RWPE2 (cell line): ENCODE results near the gene SLC44A3.

ENCODE experiments used
- ATAC-seq: fragments of 200-7000 bp; cut with Tn5 transposase; 3 replicates; pipeline ENCODE4 v1.9.1; 2021; ENCODE audit warnings: low read depth
- DNase-seq: peaks from one replicate; pipeline ENCODE4 v3.0.0-alpha.2; 2020; ENCODE audit warnings: low spot score
- H3K27ac ChIP-seq: fragments of 450-650 bp; 2 replicates; pipeline ENCODE4 v1.5.1; 2017; ENCODE audit warnings: mild to moderate bottlenecking; ENCODE audit not compliant: poor library complexity, severe bottlenecking
- H3K27me3 ChIP-seq: fragments of 250-450 bp; sonication (Bioruptor Pico); 2 replicates; pipeline ENCODE4 v1.5.1; 2021; ENCODE audit warnings: mild to moderate bottlenecking, moderate library complexity; ENCODE audit not compliant: insufficient read depth, poor library complexity, severe bottlenecking
- H3K36me3 ChIP-seq: fragments of 250-450 bp; sonication (Bioruptor Pico); 2 replicates; pipeline ENCODE4 v1.5.1; 2020; ENCODE audit warnings: low read depth, mild to moderate bottlenecking, moderate library complexity
- H3K4me1 ChIP-seq: fragments of 250-450 bp; sonication (Bioruptor Pico); 2 replicates; pipeline ENCODE4 v1.5.1; 2021; ENCODE audit warnings: mild to moderate bottlenecking, moderate library complexity; ENCODE audit not compliant: insufficient read depth, poor library complexity, severe bottlenecking
- H3K4me3 ChIP-seq: fragments of 250-450 bp; sonication (Bioruptor Pico); 2 replicates; pipeline ENCODE4 v1.5.1; 2021; ENCODE audit warnings: mild to moderate bottlenecking, moderate library complexity; ENCODE audit not compliant: severe bottlenecking
- H3K9me3 ChIP-seq: fragments of 250-450 bp; sonication (Bioruptor Pico); 2 replicates; pipeline ENCODE4 v1.5.1; 2021; ENCODE audit warnings: mild to moderate bottlenecking, moderate library complexity; ENCODE audit not compliant: severe bottlenecking
- CTCF ChIP-seq: fragments of 450-650 bp; IDR thresholded peaks from one replicate; pipeline ENCODE4 v1.5.1; 2017; ENCODE audit warnings: mild to moderate bottlenecking, moderate library complexity; ENCODE audit not compliant: poor library complexity, severe bottlenecking

SLC44A3 gene

GRCh38 chr1:94776474-94776873, 43.7 kb upstream of the SLC44A3 start:
- Histone ChIP-seq H3K4me1 (no peaks in the 10 kb centered on the region), H3K27me3 (no peaks in the 10 kb centered on the region), H3K36me3 (no peaks in the 10 kb centered on the region), H3K9me3 (no peaks in the 10 kb centered on the region), H3K4me3 (no peak overlapping the region), H3K27ac (no peak overlapping the region)
- ATAC-seq (no peak), DNase-seq (no peak)
- no peak for TF ChIP-seq CTCF

GRCh38 chr1:94777281-94777680, 42.9 kb upstream of the SLC44A3 start:
- Histone ChIP-seq H3K27ac (no peak overlapping the region), H3K27me3 (no peaks in the 10 kb centered on the region), H3K4me1 (no peaks in the 10 kb centered on the region), H3K9me3 (no peaks in the 10 kb centered on the region), H3K36me3 (no peaks in the 10 kb centered on the region), H3K4me3 (no peak overlapping the region)
- DNase-seq, result no peak
- no peak for TF ChIP-seq CTCF
- ATAC-seq, result no peak

GRCh38 chr1:94778808-94779207, 41.3 kb upstream of the SLC44A3 start:
- H3K27me3 ChIP-seq, result no peaks in the 10 kb centered on the region
- no peak for TF ChIP-seq CTCF
- H3K4me1 ChIP-seq, result no peaks in the 10 kb centered on the region
- no peak overlapping the region for H3K4me3 ChIP-seq
- H3K9me3 ChIP-seq, result no peaks in the 10 kb centered on the region
- ATAC-seq (no peak), DNase-seq (no peak)
- no peak overlapping the region for H3K27ac ChIP-seq
- H3K36me3 ChIP-seq, result no peaks in the 10 kb centered on the region

GRCh38 chr1:94783342-94784189, 36.6 kb upstream of the SLC44A3 start:
- Histone ChIP-seq H3K36me3 (no peaks in the 10 kb centered on the region), H3K9me3 (no peaks in the 10 kb centered on the region), H3K27ac (no peak overlapping the region), H3K4me3 (no peak overlapping the region), H3K27me3 (no peaks in the 10 kb centered on the region), H3K4me1 (no peaks in the 10 kb centered on the region)
- TF ChIP-seq CTCF, result no peak
- ATAC-seq (peak; percentile 60), DNase-seq (no peak)

GRCh38 chr1:94784190-94784515, 36.0 kb upstream of the SLC44A3 start:
- ATAC-seq (no peak), DNase-seq (no peak)
- no peaks in the 10 kb centered on the region for H3K9me3 ChIP-seq
- H3K4me1 ChIP-seq, result no peaks in the 10 kb centered on the region
- no peaks in the 10 kb centered on the region for H3K27me3 ChIP-seq
- H3K4me3 ChIP-seq, result no peak overlapping the region
- no peak overlapping the region for H3K27ac ChIP-seq
- no peaks in the 10 kb centered on the region for H3K36me3 ChIP-seq
- no peak for TF ChIP-seq CTCF
